Glutamatergic neuron (in vitro differentiated cells): ENCODE measurements around the gene SUSD2. TPM values are rescaled to one million over a fixed set of nuclear protein-coding genes. Genes with fewer than 3 reads are reported as not detected.

Experiments used
- total RNA-seq: library from RNA; stranded (reverse); fragmentation: NEBNext Ultra II Directional; extraction: Animal tissue kit (Norgen Biotek cat#: 25700); gene quantifications from one replicate; pipeline ENCODE4 v1.2.1, GENCODE V29; 2021; ENCODE audit not compliant: unreplicated experiment

SUSD2 gene
- total RNA-seq, 1 donor from 2014 or later = 123 TPM

Other genes with a start within 250 kb of the SUSD2 start
- gene GSTT2B, start 220.3 kb upstream of the SUSD2 start, total RNA-seq = 11.9 TPM
- 0.96 TPM for gene DDTL, start 214.6 kb upstream of the SUSD2 start, total RNA-seq
- gene DDT, start 207.0 kb upstream of the SUSD2 start, total RNA-seq = 95.9 TPM
- gene GSTT2, start 201.4 kb upstream of the SUSD2 start, total RNA-seq = 0.76 TPM
- gene GSTT4, start 176.0 kb upstream of the SUSD2 start, total RNA-seq = not detected
- 72.5 TPM for gene CABIN1, start 170.2 kb upstream of the SUSD2 start, total RNA-seq
- 10.7 TPM for gene GGT5, start 63.6 kb downstream of the SUSD2 start, total RNA-seq
- 173 TPM for gene SPECC1L, start 89.3 kb downstream of the SUSD2 start, total RNA-seq
- gene ADORA2A, start 246.1 kb downstream of the SUSD2 start, total RNA-seq = 15.9 TPM